Measurements from ENCODE around the gene DAAM1. TPM values are rescaled to one million over a fixed set of nuclear protein-coding genes. Genes with fewer than 3 reads are reported as not detected.

The DAAM1 gene
- polyA plus RNA-seq, 1 of the 3 experiments (the other 2 are of a cell fraction), result 5.1 TPM

DNA sequence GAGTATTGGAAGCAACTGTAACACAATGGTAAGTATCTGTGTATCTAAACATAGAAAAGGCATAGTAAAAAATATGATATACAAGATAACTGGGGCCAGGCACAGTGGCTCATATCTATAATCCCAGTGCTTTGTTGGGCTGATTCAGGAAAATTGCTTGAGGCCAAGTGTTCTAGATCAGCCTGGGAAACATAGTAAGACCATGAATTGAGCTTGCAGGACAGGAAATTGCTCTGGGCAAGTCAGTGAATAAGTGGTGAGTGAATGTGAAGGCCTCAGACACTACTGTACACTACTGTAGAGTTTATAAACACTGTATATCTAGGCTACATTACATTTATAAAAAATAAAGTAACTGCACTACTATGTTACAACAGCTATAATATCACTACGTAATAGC is 201.5 kb downstream of the DAAM1 start:
- Histone ChIP-seq H3K9me2 (no peaks in the 10 kb centered on the region), H3K27ac (ENCODE audit: low read depth in 2 of 2, low read length in 1 of 2) (no peak overlapping the region), H3K4me1 (ENCODE audit: control insufficient read depth in 1 of 2, insufficient read depth in 2 of 2, low read depth in 1 of 2, low read length in 1 of 2) (no peaks in the 10 kb centered on the region), H3K9ac (no peak overlapping the region), H4K20me1 (ENCODE audit: insufficient read depth) (no peaks in the 10 kb centered on the region), H3K4me2 (no peak overlapping the region), H3K9me3 (no peaks in the 10 kb centered on the region), H3K79me2 (ENCODE audit: insufficient read depth) (no peaks in the 10 kb centered on the region), H2AFZ (ENCODE audit: low read depth) (no peak overlapping the region), H3K4me3 (ENCODE audit: low read depth in 2 of 2, low read length in 1 of 2) (no peak overlapping the region), H3K27me3 (ENCODE audit: insufficient read depth) (no peaks in the 10 kb centered on the region), H3F3A (replicated peaks; ENCODE audit: insufficient read depth) (no peaks in the 10 kb centered on the region), H3K36me3 (replicated peaks in 1 of 2; ENCODE audit: control insufficient read depth in 1 of 2, insufficient read depth in 2 of 2, low read length in 1 of 2) (peaks cover 0 to 7% of the 10 kb centered on the region in 2 experiments)
- ChIA-PET CTCF (interaction anchor here (1.7 kb wide), 1 partner anchor 889 kb away, joined by 4 read pairs; no protein-coding TSS in a partner anchor), POLR2A (no interaction called here)
- WGBS (ENCODE audit: low lambda C conversion rate), result 100% methylated on average over 1 of the region's 1 CpG
- DNase-seq, result no peak
- no peak for TF ChIP-seq SIN3A (IDR thresholded peaks at IDR 0.05; ENCODE audit: borderline replicate concordance, low read depth, low read length)

DNA sequence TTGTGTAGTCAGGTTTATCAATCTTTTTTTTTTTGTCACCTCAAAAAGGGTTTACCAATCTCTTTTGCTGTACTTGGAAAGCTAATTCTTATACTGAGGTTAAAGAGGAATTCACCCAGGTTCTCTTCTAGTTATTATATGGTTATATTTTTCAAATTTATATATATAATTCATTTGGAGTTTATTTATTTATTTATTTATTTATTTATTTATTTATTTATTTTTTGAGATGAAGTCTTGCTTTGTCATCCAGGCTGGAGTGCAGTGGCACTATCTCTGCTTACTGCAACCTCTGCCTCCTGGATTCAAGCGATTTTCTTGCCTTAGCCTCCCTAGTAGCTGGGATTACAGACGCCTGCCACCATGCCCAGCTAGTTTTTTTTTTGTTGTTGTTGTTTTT is 202.9 kb downstream of the DAAM1 start:
- Histone ChIP-seq H3K9me2 (no peaks in the 10 kb centered on the region), H2AFZ (ENCODE audit: low read depth) (no peak overlapping the region), H3K36me3 (replicated peaks in 1 of 2; ENCODE audit: control insufficient read depth in 1 of 2, insufficient read depth in 2 of 2, low read length in 1 of 2) (peaks cover 0 to 7% of the 10 kb centered on the region in 2 experiments), H3K27me3 (ENCODE audit: insufficient read depth) (no peaks in the 10 kb centered on the region), H4K20me1 (ENCODE audit: insufficient read depth) (no peaks in the 10 kb centered on the region), H3K9ac (no peak overlapping the region), H3F3A (replicated peaks; ENCODE audit: insufficient read depth) (no peaks in the 10 kb centered on the region), H3K27ac (ENCODE audit: low read depth in 2 of 2, low read length in 1 of 2) (no peak overlapping the region), H3K79me2 (ENCODE audit: insufficient read depth) (no peaks in the 10 kb centered on the region), H3K4me3 (ENCODE audit: low read depth in 2 of 2, low read length in 1 of 2) (no peak overlapping the region), H3K4me1 (ENCODE audit: control insufficient read depth in 1 of 2, insufficient read depth in 2 of 2, low read depth in 1 of 2, low read length in 1 of 2) (no peaks in the 10 kb centered on the region), H3K4me2 (no peak overlapping the region), H3K9me3 (no peaks in the 10 kb centered on the region)
- 91% methylated on average over 2 of the region's 2 CpGs for WGBS (ENCODE audit: low lambda C conversion rate)
- CTCF ChIA-PET, result no interaction called here
- POLR2A ChIA-PET, result no interaction called here
- TF ChIP-seq CHD2 (IDR thresholded peaks at IDR 0.05; ENCODE audit: low read length, partially characterized antibody) (no peak), JUND (IDR thresholded peaks at IDR 0.05) (no peak), TAF1 (IDR thresholded peaks at IDR 0.05; ENCODE audit: borderline replicate concordance, low read depth, low read length) (no peak), TEAD4 (IDR thresholded peaks at IDR 0.05; ENCODE audit: borderline replicate concordance, insufficient read depth) (no peak), FOXM1 (IDR thresholded peaks at IDR 0.05; ENCODE audit: low read depth) (no peak), FOXJ3 (CRISPR knock-in tag; IDR thresholded peaks at IDR 0.05) (no peak)
- TF ChIP-seq, protein P1, sequence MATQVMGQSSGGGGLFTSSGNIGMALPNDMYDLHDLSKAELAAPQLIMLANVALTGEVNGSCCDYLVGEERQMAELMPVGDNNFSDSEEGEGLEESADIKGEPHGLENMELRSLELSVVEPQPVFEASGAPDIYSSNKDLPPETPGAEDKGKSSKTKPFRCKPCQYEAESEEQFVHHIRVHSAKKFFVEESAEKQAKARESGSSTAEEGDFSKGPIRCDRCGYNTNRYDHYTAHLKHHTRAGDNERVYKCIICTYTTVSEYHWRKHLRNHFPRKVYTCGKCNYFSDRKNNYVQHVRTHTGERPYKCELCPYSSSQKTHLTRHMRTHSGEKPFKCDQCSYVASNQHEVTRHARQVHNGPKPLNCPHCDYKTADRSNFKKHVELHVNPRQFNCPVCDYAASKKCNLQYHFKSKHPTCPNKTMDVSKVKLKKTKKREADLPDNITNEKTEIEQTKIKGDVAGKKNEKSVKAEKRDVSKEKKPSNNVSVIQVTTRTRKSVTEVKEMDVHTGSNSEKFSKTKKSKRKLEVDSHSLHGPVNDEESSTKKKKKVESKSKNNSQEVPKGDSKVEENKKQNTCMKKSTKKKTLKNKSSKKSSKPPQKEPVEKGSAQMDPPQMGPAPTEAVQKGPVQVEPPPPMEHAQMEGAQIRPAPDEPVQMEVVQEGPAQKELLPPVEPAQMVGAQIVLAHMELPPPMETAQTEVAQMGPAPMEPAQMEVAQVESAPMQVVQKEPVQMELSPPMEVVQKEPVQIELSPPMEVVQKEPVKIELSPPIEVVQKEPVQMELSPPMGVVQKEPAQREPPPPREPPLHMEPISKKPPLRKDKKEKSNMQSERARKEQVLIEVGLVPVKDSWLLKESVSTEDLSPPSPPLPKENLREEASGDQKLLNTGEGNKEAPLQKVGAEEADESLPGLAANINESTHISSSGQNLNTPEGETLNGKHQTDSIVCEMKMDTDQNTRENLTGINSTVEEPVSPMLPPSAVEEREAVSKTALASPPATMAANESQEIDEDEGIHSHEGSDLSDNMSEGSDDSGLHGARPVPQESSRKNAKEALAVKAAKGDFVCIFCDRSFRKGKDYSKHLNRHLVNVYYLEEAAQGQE (IDR thresholded peaks at IDR 0.05; ENCODE audit: low read depth, low read length), result no peak
- TF ChIP-seq, protein P2, sequence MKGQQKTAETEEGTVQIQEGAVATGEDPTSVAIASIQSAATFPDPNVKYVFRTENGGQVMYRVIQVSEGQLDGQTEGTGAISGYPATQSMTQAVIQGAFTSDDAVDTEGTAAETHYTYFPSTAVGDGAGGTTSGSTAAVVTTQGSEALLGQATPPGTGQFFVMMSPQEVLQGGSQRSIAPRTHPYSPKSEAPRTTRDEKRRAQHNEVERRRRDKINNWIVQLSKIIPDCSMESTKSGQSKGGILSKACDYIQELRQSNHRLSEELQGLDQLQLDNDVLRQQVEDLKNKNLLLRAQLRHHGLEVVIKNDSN (IDR thresholded peaks at IDR 0.05; ENCODE audit: borderline replicate concordance, low read depth), result no peak
- TF ChIP-seq, protein P3, sequence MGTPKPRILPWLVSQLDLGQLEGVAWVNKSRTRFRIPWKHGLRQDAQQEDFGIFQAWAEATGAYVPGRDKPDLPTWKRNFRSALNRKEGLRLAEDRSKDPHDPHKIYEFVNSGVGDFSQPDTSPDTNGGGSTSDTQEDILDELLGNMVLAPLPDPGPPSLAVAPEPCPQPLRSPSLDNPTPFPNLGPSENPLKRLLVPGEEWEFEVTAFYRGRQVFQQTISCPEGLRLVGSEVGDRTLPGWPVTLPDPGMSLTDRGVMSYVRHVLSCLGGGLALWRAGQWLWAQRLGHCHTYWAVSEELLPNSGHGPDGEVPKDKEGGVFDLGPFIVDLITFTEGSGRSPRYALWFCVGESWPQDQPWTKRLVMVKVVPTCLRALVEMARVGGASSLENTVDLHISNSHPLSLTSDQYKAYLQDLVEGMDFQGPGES (IDR thresholded peaks at IDR 0.05; ENCODE audit: low read depth, low read length), result no peak
- no peak for DNase-seq
